Measurements from ENCODE around the gene DOK3. TPM values are rescaled to one million over a fixed set of nuclear protein-coding genes. Genes with fewer than 3 reads are reported as not detected.
A peak's percentile ranks its signal among the peaks of the same experiment; 100 is the strongest.

The DOK3 gene
- 0.17 and 13.6 TPM in 2 replicates for total RNA-seq

GRCh38 chr5:177509381-177509951 is at the start of gene DOK3:
Gene DOK3 (minus strand): TSS chr5:177509826. CDS start chr5:177509540, 286 bp downstream.
- DNase-seq (ENCODE audit: low read depth): no peak

DNA sequence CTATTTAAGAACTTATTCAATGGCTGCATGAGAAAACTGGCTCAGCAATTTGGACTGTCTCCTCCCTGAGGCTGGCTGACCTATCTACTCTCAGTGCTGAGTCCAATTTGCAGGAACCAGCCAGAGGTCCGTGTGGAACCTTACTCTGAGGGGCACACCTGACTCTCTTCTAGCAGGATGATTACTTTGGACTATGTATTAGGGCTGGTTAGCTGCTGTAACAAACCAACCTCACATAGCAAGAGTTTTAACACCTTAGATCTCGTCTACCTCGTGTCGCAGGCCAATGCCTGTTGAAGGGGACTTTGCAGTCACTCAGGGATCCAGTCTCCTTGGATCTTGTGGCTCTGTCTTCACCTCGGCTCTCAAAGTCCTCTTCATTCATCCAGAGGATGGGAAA is 48.2 kb upstream of the DOK3 start:
- DNase-seq (ENCODE audit: low read depth): no peak

GRCh38 chr5:177557041-177557647 is 47.5 kb upstream of the DOK3 start:
- peak; percentile 11 for DNase-seq (ENCODE audit: low read depth)

- DNase-seq (ENCODE audit: low read depth): no peak
These were observed 46.0 kb upstream of the DOK3 start for GRCh38 chr5:177555665-177556064.

DNA sequence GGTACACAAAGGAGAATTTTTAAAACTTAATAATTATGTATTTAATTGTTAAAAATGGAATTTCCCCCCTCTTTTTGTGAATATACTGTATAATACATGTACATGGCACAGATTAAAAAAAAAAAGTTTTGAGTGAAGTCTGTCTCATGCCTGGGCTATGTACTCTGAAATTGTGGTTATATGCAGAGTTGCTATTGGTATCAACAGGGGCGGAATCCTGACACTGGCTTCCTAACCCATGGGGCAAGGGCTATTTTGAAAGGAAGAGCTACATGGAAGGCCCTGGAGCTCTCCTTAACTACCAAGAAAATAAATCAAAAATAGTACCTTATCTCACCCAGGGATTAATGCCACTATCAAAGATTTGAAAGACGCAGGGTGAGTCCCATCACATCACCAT is 45.6 kb upstream of the DOK3 start:
- no peak for DNase-seq (ENCODE audit: low read depth)

GRCh38 chr5:177554474-177555111 is 45.0 kb upstream of the DOK3 start, which contains the start of gene FAM193B:
Gene FAM193B (minus strand): TSS chr5:177554563. CDS start chr5:177554458, 105 bp downstream.
- DNase-seq (ENCODE audit: low read depth): peak; percentile 61

DNA sequence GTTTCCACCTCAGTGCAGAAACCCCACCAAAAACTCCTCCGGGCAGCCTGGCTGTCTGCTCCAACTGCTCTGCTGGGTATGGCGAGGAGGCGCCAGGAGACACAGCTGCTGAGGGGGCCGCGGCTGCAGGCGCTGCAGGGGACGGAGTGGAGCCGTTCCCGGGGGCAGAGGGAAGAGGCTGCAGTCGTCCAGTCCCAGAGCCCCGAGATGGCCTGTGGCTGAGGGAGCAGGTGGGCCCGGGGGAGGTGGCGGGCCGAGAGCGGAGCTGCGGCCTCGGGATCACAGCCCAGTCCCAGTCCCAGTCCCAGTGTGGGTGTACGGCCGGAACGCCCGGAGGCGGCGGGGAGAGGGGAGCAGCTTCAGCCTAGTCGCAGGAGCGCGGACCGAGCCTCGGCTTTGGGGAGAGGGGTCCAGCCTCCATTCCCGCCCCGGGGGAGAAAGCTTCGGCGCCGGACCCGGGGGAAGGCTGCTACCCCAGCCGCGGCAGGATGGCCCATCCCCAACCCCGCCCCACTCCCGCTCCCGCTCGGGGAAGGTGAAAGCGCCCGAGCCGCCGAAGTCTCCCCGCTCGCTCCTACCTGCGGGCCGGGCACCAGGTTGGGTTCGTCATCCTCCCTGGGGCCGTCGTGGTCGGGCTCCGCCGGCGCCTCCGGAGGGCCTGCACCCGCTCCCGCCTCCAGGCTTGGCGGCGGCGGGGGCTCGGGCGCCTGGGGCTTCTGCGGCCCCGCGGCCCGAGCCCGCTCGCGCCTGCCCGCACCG is 44.2 kb upstream of the DOK3 start:
- DNase-seq (ENCODE audit: low read depth): no peak

DNA sequence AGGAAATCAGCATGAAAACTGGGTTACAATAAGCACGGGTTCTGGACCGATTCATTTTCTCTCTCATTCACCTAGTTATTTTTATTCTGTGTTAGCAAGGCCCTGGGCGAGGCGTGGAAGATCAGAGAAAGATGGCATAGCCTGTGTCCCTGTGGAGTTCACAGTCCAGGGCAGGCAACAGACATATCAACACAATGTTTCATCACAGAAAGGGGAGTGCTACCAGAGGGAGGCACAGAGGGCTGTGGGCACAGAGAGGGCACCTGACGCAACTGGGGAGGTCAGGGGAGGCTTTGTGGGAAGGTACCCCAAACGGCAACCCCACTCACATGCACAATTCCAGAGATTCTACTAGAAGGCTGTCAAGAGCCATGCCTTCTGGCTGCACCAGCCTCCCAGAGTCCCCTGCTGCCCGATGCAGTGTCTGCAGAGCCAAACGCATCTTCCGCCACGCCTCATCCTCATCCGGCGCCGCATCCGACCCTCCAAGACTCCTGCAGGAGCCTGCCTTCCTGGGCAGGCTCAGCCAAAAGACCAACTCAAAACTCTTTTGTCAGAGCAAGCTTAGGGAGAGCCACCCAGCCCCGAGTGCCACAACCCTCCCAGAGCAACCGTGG is 43.3 kb upstream of the DOK3 start:
- no peak for DNase-seq (ENCODE audit: low read depth)

DNA sequence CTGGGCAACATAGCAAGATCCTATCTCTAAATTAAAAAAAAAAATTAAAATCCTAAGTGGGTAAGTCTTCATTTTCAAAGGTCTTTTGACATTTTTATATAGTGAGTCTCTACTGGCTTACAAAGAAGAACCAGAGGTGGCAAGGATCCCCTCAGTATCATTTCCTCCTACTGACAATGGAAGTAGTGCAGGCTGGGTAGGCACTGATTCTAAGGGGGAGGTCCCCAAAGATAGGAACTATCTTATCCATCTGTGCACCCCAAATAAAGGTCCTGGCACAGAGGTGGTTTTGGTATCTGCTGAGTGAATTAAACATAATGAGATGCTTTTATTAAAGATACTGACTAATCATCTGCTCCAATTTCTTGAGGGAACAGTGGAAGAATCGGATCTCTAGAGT is 40.5 kb upstream of the DOK3 start:
- no peak for DNase-seq (ENCODE audit: low read depth)

DNA sequence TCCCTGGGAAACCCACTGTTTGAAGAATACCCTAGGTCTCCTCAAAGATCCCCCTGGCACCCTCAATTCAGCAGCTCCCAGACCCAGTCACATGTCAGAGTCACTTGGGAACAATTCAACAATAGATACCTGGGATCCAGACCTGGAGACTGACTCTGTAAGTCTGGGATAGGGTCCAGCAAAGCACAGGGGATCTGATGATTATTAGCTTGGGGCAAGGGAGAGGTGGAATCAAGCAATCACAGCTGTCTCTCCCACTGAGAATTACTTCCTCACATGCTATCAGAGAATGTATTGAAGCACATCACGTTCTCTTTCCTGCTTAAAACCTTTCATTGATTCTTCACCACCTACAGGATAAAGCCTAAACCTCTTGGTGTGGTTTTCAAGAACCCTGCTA is 38.9 kb upstream of the DOK3 start:
- DNase-seq (ENCODE audit: low read depth): no peak

GRCh38 chr5:177547736-177548135 is 38.1 kb upstream of the DOK3 start:
- DNase-seq (ENCODE audit: low read depth): no peak

DNA sequence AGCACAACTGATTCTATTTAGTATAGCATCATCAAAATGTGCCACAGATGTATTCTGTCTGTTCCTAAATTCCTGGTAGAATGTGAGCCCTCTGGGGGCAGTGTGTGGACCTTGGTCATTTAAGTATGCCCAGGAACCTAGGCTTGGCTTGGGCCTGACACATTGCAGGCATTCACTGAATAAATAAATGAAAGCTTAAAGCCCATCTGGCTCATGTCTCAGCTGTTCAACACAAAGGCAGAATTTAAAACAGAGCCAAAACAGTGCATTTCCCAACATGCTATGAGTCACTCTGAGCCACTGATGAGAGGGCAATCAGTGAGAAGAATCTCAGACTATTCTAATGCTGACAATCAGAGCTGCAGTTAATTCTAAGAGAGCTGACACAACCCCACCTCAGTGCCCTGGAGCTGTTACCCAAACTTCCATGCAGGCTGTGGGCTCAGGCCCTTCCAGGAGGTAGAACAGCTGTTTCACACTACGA is 36.7 kb upstream of the DOK3 start:
- peak; percentile 98 for DNase-seq (ENCODE audit: low read depth)

DNA sequence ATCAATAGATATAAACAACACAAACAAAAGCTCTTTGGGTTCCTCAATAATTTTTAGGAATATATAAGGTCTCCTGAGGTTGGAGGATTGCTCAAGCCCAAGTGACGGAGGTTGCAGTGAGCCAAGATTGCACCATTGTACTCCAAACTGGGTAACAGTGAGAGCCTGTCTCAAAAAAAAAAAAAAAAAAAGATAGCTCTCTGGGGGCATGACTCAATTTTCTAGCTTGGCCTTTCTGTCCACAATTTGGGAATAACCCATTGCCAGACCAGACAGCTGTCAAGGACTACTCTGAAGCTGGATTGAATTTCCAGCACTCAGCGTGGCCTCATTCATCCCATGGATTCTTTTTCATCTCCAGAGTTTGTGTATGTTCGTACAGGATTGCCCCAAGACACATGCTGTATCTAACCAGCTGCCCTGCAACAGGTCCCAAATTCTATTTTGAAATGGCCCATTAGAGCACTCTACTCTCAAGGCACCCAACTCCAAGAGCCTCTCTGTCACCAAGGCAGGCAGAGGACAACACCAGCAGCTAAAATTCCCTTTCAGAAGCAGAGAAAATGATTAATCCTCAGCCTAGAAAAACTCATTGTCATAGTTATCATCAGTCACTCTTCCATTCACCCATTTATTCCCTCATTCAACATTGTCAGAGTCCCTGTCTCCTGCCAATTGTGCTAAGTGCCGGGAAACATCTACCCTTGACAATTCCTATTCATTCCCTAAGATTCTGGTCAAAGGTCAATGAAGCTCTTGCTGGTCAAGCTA is 36.0 kb upstream of the DOK3 start:
- DNase-seq (ENCODE audit: low read depth): peak; percentile 71

DNA sequence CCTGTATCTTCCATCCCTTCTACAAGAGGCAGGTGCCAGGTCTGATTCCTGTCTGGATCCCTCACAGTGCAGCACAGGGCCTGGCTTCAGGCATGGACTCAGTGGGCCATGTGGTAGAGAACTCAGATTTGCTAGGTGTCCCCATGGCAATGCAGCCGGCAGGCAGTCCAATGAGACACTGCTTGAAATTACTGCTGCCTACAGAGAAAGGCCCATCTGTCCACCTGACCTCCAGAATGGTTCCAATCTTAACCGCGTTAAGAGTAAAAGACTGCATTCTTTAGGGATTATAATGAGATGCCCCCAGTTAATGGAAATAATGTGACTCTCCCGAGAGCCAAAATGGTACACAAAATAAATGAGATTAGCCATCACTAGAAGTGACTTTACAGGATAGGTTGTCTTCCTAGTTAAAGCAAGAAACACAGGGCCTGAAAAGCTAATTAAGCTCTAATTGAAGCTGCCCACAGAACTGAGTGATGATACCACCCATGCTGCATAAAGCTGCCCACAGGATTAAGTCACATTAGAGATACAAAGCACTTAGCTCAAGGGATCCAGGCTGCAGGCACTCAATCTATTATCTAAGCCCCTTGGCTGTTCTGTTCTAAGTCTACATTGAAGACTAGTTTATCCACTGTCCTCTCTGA is 33.3 kb upstream of the DOK3 start:
- no peak for DNase-seq (ENCODE audit: low read depth)

- peak; percentile 19 for DNase-seq (ENCODE audit: low read depth)
These were observed 30.8 kb upstream of the DOK3 start for GRCh38 chr5:177540438-177540837.

DNA sequence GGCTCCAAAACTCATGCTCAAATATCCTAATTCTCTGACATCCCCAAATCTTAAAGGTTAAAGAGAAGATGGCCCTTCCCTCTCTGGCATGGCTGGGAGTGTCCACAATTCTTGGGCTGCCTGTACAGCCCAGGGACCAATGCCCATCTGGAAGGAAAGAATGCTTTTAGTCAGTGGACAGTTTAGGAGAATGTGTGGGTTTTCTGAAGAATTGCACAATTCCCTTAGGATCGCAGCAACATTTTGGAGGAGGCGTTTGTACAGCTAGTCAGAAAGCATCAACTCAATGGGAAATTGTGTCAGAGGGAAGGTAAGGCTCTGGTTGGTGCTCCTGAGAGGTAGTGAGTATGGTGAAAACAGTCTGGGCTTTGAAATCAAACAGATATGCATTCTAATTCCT is 29.8 kb upstream of the DOK3 start:
- no peak for DNase-seq (ENCODE audit: low read depth)

- DNase-seq (ENCODE audit: low read depth): no peak
These were observed 29.2 kb upstream of the DOK3 start for GRCh38 chr5:177538876-177539275.

GRCh38 chr5:177537389-177538361 is 28.0 kb upstream of the DOK3 start:
- peak; percentile 56 for DNase-seq (ENCODE audit: low read depth)

GRCh38 chr5:177536386-177536785 is 26.8 kb upstream of the DOK3 start:
- DNase-seq (ENCODE audit: low read depth): no peak
